ENCODE results near the gene NUMA1. TPM values are rescaled to one million over a fixed set of nuclear protein-coding genes. Genes with fewer than 3 reads are reported as not detected.
A peak's percentile ranks its signal among the peaks of the same experiment; 100 is the strongest.

NUMA1 gene
- total and polyA plus RNA-seq, 9 of the 15 experiments (the other 6 are each of a cell fraction or from before 2014, with no cell fraction given) = 4.1 to 104 (median 51.2) TPM

- TF ChIP-seq PBX2 (CRISPR knock-in tag; IDR thresholded peaks at IDR 0.05; ENCODE audit: low read depth) (no peak), PBX2 (tag; conservative IDR thresholded peaks at IDR 0.05; ENCODE audit: low read depth) (no peak), PHF21A (IDR thresholded peaks at IDR 0.05; ENCODE audit: borderline replicate concordance, low read depth) (0 out of 2 replicates have a peak, but pooled peaks have one; percentile 9), NFE2L1 (tag; IDR thresholded peaks at IDR 0.05; ENCODE audit: borderline replicate concordance, low read depth) (no peak), EP400 (IDR thresholded peaks at IDR 0.05) (no peak), HEY1 (CRISPR knock-in tag; IDR thresholded peaks at IDR 0.05; ENCODE audit: borderline replicate concordance) (no peak), GTF3C2 (IDR thresholded peaks at IDR 0.05; ENCODE audit: borderline replicate concordance, extremely low read depth, insufficient read length) (peak; percentile 48), ZNF174 (CRISPR knock-in tag; IDR thresholded peaks at IDR 0.05) (no peak), ZNF311 (CRISPR knock-in tag; IDR thresholded peaks at IDR 0.05) (no peak), MYNN (IDR thresholded peaks at IDR 0.05) (no peak), MYNN (CRISPR knock-in tag; IDR thresholded peaks at IDR 0.05) (no peak), CC2D1A (IDR thresholded peaks at IDR 0.05) (peak; percentile 18; the same call in 1 of the 2 replicates), KDM1A (IDR thresholded peaks at IDR 0.05) (peak in 1 of 2 experiments; percentile 42; a peak in 1 of 4 replicates), ADNP (tag; IDR thresholded peaks at IDR 0.05) (0 out of 2 replicates have a peak, but pooled peaks have one; percentile 24), SMARCE1 (IDR thresholded peaks at IDR 0.05) (peak; percentile 10; the same call in 1 of the 2 replicates), ARID4B (CRISPR knock-in tag; IDR thresholded peaks at IDR 0.05) (0 out of 2 replicates have a peak, but pooled peaks have one; percentile 61), SRSF7 (optimal IDR thresholded peaks at IDR 0.05; ENCODE audit: low read depth, low read length) (no peak), ELF2 (CRISPR knock-in tag; IDR thresholded peaks at IDR 0.05) (no peak)
Observed at GRCh38 chr11:72081184-72081644, 872 bp upstream of the NUMA1 start (continued).

All from K562 (cell line).